HepG2 (cell line): Measurements from ENCODE around the gene ZNF655. TPM values are rescaled to one million over a fixed set of nuclear protein-coding genes. Genes with fewer than 3 reads are reported as not detected.
A peak's percentile ranks its signal among the peaks of the same experiment; 100 is the strongest.

ENCODE experiments used
- HOXA5 ChIP-seq: sonication (generic); formaldehyde crosslinking; IDR thresholded peaks from 2 replicates; pipeline ENCODE4 v1.4.0; 2020; ENCODE audit warnings: missing genetic modification reagents
- PHF21A ChIP-seq: sonication (generic); formaldehyde crosslinking; IDR thresholded peaks from 2 replicates; pipeline ENCODE4 v1.5.0; 2020; ENCODE audit warnings: mild to moderate bottlenecking, missing genetic modification reagents
- YEATS2 ChIP-seq: sonication (generic); formaldehyde crosslinking; IDR thresholded peaks from 2 replicates; pipeline ENCODE4 v1.4.0; 2020; ENCODE audit warnings: missing genetic modification reagents, borderline replicate concordance
- YY1 ChIP-seq: IDR thresholded peaks from 2 replicates; pipeline ENCODE4 v1.6.1; 2011; ENCODE audit warnings: low read length, low read depth, moderate library complexity, mild to moderate bottlenecking; ENCODE audit not compliant: insufficient read depth, insufficient replicate concordance
- ZNF432 ChIP-seq: sonication (generic); formaldehyde crosslinking; IDR thresholded peaks from 2 replicates; pipeline ENCODE4 v1.5.0; 2020; ENCODE audit warnings: missing genetic modification reagents, mild to moderate bottlenecking, borderline replicate concordance
- ZNF605 ChIP-seq: sonication (generic); formaldehyde crosslinking; IDR thresholded peaks from 2 replicates; pipeline ENCODE4 v1.8.0; 2022; ENCODE audit warnings: mild to moderate bottlenecking, missing genetic modification reagents
- ZNF841 ChIP-seq: sonication (generic); formaldehyde crosslinking; IDR thresholded peaks from 2 replicates; pipeline ENCODE4 v1.8.1; 2023; ENCODE audit warnings: missing genetic modification reagents, borderline replicate concordance
- polyA plus RNA-seq, 8 experiments: library from polyadenylated mRNA; depleted of rRNA in 3 of 8; stranded (reverse) in 7 of 8; unstranded in 1 of 8; fragments of >200 nt; fragmentation: Illumina TruSeq in 4 of 8; extraction: Trizol in 4 of 8; gene quantifications; 2 replicates each; pipeline versions ENCODE4 v1.2.1 to v1.2.3, GENCODE V29; 2011 to 2016; ENCODE audit warnings: low read depth in 4 of 8, missing spikeins in 1 of 8, mixed read lengths in 1 of 8; ENCODE audit not compliant: insufficient read depth in 1 of 8
- total RNA-seq, 5 experiments: library from RNA; depleted of rRNA; stranded (reverse); fragments of >200 nt; fragmentation: Illumina TruSeq; extraction: Trizol; gene quantifications; 2 replicates each; pipeline ENCODE4 v1.2.3, GENCODE V29; 2016; ENCODE audit warnings: low read depth in 1 of 5
- TF ChIP-seq, protein P1 (sequence below): sonication (generic); formaldehyde crosslinking; IDR thresholded peaks from 2 replicates; pipeline ENCODE4 v1.4.0; 2020; ENCODE audit warnings: low read depth, mild to moderate bottlenecking, missing genetic modification reagents
- TF ChIP-seq, protein P2 (sequence below): sonication (generic); formaldehyde crosslinking; IDR thresholded peaks from 2 replicates; pipeline ENCODE4 v1.9.0; 2021; ENCODE audit warnings: missing genetic modification reagents, borderline replicate concordance
- TF ChIP-seq, protein P3 (sequence below): sonication (generic); formaldehyde crosslinking; IDR thresholded peaks from 2 replicates; pipeline ENCODE4 v1.4.0; 2020; ENCODE audit warnings: low read depth, missing genetic modification reagents
- TF ChIP-seq, protein P4 (sequence below): sonication (generic); formaldehyde crosslinking; IDR thresholded peaks from 2 replicates; pipeline ENCODE4 v1.8.0; 2022; ENCODE audit warnings: missing genetic modification reagents, mild to moderate bottlenecking, inconsistent platforms, borderline replicate concordance
- TF ChIP-seq, protein P5 (sequence below): sonication (generic); formaldehyde crosslinking; IDR thresholded peaks from 2 replicates; pipeline ENCODE4 v1.4.0; 2020; ENCODE audit warnings: missing genetic modification reagents
- TF ChIP-seq, protein P6 (sequence below): sonication (generic); formaldehyde crosslinking; IDR thresholded peaks from 2 replicates; pipeline ENCODE4 v1.4.0; 2020; ENCODE audit warnings: missing genetic modification reagents, borderline replicate concordance

ZNF655 gene
- total and polyA plus RNA-seq, 2 of the 13 experiments (the other 11 are each of a cell fraction or from before 2014, with no cell fraction given), result 53.4 to 75.6 TPM

DNA sequence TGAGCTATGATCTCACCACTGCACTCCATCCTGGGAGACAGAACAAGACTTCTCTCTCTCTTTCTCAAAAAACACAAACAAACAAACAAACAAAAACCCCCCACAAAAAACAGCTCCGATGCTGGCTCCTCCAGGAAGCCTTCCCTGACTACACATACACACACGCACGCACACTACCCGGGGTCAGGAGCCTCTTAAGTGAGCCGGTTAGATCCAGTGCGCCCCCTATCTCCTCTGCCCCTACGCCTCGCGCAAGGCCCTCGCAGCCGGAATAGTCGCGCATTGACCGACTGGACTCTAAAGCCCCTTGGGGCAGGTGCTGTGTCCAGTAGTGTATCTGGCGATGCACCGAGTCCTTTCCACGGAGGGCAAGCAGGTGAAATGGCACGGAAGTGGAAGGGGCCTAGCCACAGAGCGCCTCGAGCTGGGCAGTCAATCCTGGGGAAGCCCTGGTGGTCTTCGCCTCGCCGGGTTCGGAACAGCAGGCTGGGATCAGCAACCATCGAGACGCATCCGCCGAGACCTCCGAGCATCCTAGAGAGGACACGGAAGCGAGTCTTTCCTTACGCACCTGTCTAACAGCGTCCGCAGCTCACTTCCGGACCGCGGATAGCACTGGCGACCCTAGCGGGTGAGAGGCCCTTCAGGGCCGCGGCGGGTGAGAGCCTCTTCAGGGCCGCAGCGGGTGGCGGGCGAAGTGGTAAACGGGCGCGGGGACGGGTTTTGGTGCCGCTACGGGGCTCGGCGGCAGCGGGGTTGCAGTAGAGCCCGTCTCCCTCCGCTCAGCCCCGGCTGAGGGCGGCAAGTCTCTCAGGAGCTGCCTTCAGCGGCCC is 58.1 kb downstream of the ZNF655 start, which contains the start of gene ZSCAN25 (continued):
- TF ChIP-seq ZNF605 (CRISPR knock-in tag) (peak; percentile 83), HOXA5 (CRISPR knock-in tag) (peak; percentile 85), YEATS2 (peak; percentile 97), YY1 (peak; percentile 28), PHF21A (CRISPR knock-in tag) (peak; percentile 62; the same call in 1 of the 2 replicates), ZNF432 (CRISPR knock-in tag) (no peak), ZNF841 (CRISPR knock-in tag) (no peak)
- TF ChIP-seq, protein P1, sequence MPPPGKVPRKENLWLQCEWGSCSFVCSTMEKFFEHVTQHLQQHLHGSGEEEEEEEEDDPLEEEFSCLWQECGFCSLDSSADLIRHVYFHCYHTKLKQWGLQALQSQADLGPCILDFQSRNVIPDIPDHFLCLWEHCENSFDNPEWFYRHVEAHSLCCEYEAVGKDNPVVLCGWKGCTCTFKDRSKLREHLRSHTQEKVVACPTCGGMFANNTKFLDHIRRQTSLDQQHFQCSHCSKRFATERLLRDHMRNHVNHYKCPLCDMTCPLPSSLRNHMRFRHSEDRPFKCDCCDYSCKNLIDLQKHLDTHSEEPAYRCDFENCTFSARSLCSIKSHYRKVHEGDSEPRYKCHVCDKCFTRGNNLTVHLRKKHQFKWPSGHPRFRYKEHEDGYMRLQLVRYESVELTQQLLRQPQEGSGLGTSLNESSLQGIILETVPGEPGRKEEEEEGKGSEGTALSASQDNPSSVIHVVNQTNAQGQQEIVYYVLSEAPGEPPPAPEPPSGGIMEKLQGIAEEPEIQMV (CRISPR knock-in tag), result peak; percentile 100
- TF ChIP-seq, protein P2, sequence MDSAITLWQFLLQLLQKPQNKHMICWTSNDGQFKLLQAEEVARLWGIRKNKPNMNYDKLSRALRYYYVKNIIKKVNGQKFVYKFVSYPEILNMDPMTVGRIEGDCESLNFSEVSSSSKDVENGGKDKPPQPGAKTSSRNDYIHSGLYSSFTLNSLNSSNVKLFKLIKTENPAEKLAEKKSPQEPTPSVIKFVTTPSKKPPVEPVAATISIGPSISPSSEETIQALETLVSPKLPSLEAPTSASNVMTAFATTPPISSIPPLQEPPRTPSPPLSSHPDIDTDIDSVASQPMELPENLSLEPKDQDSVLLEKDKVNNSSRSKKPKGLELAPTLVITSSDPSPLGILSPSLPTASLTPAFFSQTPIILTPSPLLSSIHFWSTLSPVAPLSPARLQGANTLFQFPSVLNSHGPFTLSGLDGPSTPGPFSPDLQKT (CRISPR knock-in tag), result no peak; the same call in 1 of the 2 replicates
- TF ChIP-seq, protein P3, sequence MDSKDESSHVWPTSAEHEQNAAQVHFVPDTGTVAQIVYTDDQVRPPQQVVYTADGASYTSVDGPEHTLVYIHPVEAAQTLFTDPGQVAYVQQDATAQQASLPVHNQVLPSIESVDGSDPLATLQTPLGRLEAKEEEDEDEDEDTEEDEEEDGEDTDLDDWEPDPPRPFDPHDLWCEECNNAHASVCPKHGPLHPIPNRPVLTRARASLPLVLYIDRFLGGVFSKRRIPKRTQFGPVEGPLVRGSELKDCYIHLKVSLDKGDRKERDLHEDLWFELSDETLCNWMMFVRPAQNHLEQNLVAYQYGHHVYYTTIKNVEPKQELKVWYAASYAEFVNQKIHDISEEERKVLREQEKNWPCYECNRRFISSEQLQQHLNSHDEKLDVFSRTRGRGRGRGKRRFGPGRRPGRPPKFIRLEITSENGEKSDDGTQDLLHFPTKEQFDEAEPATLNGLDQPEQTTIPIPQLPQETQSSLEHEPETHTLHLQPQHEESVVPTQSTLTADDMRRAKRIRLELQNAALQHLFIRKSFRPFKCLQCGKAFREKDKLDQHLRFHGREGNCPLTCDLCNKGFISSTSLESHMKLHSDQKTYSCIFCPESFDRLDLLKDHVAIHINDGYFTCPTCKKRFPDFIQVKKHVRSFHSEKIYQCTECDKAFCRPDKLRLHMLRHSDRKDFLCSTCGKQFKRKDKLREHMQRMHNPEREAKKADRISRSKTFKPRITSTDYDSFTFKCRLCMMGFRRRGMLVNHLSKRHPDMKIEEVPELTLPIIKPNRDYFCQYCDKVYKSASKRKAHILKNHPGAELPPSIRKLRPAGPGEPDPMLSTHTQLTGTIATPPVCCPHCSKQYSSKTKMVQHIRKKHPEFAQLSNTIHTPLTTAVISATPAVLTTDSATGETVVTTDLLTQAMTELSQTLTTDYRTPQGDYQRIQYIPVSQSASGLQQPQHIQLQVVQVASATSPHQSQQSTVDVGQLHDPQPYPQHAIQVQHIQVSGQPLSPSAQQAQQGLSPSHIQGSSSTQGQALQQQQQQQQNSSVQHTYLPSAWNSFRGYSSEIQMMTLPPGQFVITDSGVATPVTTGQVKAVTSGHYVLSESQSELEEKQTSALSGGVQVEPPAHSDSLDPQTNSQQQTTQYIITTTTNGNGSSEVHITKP (CRISPR knock-in tag), result 0 out of 2 replicates have a peak, but pooled peaks have one; percentile 23
- TF ChIP-seq, protein P4, sequence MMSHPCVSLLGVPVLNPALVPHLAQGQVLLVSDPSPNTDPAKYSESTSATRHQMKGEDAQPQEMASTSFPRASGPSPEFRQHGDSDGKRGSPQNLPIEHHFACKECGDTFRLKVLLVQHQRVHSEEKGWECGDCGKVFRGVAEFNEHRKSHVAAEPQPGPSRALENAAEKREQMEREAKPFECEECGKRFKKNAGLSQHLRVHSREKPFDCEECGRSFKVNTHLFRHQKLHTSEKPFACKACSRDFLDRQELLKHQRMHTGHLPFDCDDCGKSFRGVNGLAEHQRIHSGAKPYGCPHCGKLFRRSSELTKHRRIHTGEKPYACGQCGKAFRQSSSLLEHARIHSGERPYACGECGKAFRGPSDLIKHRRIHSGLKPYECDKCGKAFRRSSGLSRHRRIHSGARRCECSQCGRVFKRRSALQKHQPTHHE (CRISPR knock-in tag), result peak; percentile 97
- TF ChIP-seq, protein P5, sequence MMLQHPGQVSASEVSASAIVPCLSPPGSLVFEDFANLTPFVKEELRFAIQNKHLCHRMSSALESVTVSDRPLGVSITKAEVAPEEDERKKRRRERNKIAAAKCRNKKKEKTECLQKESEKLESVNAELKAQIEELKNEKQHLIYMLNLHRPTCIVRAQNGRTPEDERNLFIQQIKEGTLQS (CRISPR knock-in tag), result peak; percentile 34; the same call in 1 of the 2 replicates
- TF ChIP-seq, protein P6, sequence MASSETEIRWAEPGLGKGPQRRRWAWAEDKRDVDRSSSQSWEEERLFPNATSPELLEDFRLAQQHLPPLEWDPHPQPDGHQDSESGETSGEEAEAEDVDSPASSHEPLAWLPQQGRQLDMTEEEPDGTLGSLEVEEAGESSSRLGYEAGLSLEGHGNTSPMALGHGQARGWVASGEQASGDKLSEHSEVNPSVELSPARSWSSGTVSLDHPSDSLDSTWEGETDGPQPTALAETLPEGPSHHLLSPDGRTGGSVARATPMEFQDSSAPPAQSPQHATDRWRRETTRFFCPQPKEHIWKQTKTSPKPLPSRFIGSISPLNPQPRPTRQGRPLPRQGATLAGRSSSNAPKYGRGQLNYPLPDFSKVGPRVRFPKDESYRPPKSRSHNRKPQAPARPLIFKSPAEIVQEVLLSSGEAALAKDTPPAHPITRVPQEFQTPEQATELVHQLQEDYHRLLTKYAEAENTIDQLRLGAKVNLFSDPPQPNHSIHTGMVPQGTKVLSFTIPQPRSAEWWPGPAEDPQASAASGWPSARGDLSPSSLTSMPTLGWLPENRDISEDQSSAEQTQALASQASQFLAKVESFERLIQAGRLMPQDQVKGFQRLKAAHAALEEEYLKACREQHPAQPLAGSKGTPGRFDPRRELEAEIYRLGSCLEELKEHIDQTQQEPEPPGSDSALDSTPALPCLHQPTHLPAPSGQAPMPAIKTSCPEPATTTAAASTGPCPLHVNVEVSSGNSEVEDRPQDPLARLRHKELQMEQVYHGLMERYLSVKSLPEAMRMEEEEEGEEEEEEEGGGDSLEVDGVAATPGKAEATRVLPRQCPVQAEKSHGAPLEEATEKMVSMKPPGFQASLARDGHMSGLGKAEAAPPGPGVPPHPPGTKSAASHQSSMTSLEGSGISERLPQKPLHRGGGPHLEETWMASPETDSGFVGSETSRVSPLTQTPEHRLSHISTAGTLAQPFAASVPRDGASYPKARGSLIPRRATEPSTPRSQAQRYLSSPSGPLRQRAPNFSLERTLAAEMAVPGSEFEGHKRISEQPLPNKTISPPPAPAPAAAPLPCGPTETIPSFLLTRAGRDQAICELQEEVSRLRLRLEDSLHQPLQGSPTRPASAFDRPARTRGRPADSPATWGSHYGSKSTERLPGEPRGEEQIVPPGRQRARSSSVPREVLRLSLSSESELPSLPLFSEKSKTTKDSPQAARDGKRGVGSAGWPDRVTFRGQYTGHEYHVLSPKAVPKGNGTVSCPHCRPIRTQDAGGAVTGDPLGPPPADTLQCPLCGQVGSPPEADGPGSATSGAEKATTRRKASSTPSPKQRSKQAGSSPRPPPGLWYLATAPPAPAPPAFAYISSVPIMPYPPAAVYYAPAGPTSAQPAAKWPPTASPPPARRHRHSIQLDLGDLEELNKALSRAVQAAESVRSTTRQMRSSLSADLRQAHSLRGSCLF (CRISPR knock-in tag), result 0 out of 2 replicates have a peak, but pooled peaks have one; percentile 22
